Stimulated activated CD8-positive, alpha-beta memory T cell treated with anti-CD3 and anti-CD28 coated beads, Interleukin-7, amount 100 ng/mL, for 24 hours (primary cell): ENCODE results near the gene PML.
"Not testable (repeated sequence)": the region's sequence is repeated elsewhere in the genome, so short reads cannot be mapped to it uniquely, and the experiment has no call there.

Experiments used
- DNase-seq: peaks from one replicate; pipeline ENCODE4 v3.0.0-alpha.2; 2020; ENCODE audit warnings: low read depth

PML gene

GRCh38 chr15:74062236-74062635, 67.7 kb downstream of the PML start:
- DNase-seq = no peak

- DNase-seq = no peak
These were observed 68.2 kb downstream of the PML start for GRCh38 chr15:74062671-74063070.

DNA sequence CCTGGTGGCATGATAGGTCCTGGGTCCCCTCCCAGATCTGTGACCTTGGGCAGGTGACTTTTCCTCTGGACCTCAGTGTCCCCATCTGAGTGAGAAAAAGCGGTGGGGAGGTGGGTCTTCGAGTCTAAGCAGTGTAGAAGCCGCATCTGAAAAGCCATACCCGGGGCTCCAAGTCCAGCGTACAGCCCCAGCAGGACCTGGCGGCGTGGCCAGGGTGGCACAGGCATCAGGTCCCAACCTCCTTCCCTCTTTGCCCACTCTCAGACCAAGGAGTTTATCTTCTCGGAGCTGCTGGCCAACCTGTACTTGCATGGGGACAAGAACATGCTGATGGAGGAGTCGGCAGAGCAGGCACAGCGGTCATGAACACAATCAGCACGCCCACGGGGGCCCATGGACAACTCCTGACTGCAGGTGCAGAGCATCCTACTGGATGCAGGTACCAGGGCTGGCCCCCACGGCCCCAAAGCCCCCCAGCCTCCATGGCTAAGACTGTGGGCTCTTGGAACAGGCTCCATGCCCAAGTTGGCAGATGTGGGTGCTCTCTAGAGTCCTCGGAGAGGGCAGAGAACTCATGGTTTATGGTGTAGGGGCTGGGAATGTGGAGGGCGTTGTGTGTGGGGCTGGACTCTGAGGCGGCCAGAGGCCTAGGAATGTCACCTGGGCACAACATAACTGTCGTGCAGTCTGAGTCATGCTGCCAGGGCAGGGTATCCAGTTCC, 69.1 kb downstream of the PML start:
- not testable (repeated sequence) for DNase-seq

DNA sequence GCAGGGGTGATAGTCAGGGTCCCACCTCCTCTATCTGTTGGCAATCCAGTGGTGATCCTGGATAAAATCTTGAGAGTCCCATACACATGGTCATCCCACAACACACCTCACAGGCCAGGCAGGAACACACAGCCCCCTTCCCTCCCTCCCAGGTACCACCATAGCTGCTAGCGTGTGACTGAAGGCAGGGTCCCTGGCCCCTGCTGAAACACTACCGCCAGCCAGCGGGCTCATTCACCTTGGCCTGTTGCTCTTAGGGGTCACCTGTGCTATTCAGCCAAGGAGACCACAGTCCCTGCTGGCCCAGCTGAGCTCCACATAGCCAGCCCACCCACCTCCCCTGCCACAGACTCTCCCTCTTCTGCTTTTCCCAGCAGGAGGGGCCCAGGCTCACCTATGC, 69.7 kb downstream of the PML start:
- not testable (repeated sequence) for DNase-seq

DNA sequence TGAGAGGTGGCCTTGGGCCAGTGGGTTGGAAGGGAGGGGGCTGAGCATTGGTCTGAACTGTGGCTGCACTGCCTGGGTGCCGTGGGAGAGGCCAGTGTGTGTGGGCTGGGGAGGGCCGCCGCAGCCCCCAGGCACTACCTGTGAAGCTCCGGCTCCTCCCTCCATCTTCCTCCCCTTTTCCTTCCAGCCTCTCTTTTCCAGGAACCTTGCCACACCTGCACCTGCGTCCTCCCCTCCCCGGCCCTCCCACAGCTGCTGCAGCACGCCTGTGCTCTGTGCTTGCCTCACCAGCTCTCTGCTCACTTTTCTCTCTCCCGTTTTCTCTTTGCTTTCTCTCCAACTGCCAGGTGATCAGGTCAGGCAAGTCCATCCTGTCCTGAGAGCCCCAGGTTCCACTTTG, 70.3 kb downstream of the PML start:
- DNase-seq = not testable (repeated sequence)

- not testable (repeated sequence) for DNase-seq
These were observed 71.3 kb downstream of the PML start for GRCh38 chr15:74065684-74066411.

GRCh38 chr15:74071645-74072044, 77.1 kb downstream of the PML start:
- not testable (repeated sequence) for DNase-seq

- not testable (repeated sequence) for DNase-seq
These were observed 77.6 kb downstream of the PML start for GRCh38 chr15:74072132-74072531.

GRCh38 chr15:74072614-74073337, 78.3 kb downstream of the PML start:
- not testable (repeated sequence) for DNase-seq

- not testable (repeated sequence) for DNase-seq
These were observed 81.3 kb downstream of the PML start for GRCh38 chr15:74075781-74076180.

GRCh38 chr15:74082450-74082849, 87.9 kb downstream of the PML start, which contains the start of gene GOLGA6A:
GOLGA6A (minus strand) TSS chr15:74082550; CDS start chr15:74082509, 41 bp downstream.
- not testable (repeated sequence) for DNase-seq

- not testable (repeated sequence) for DNase-seq
These were observed 100.1 kb downstream of the PML start for GRCh38 chr15:74094567-74094966.

DNA sequence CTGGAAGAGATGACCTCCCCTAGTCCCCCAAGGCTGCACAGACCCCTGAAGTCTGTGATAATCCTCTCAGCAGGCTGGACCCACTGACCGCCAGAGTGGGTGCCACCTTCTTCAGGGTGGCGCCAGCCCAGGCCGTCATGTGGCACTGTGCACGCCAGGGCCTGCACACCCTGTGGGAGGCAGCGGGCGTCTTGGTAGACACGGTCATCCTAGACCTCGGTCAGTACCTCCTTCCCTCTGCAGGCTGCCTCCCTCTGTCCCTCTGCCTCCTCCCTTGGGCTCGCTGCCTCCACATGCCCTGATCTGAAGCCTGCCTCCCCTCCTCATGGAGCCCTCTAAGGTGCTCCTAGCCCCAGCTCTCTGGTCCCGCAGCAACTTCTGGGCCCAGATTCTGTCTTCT, 101.1 kb downstream of the PML start:
- DNase-seq = not testable (repeated sequence)

GRCh38 chr15:74096753-74097474, 102.4 kb downstream of the PML start:
- not testable (repeated sequence) for DNase-seq
